Hepatocyte (in vitro differentiated cells): ENCODE results near the gene TMPRSS7. TPM values are rescaled to one million over a fixed set of nuclear protein-coding genes. Genes with fewer than 3 reads are reported as not detected.
"Not testable (repeated sequence)": the region's sequence is repeated elsewhere in the genome, so short reads cannot be mapped to it uniquely, and the experiment has no call there.

Experiments
- DNase-seq: peaks from one replicate; pipeline ENCODE4 v3.0.0-alpha.2; 2016; ENCODE audit warnings: low spot score
- H2AFZ ChIP-seq: fragments of 200-600 bp; sonication (generic); 2 replicates; pipeline ENCODE4 v1.6.0; 2016; ENCODE audit warnings: antibody characterized with exemption, mild to moderate bottlenecking
- H3K27ac ChIP-seq: fragments of 200-600 bp; sonication (generic); 2 replicates; pipeline ENCODE4 v1.5.1; 2016; ENCODE audit warnings: mild to moderate bottlenecking
- H3K27me3 ChIP-seq: fragments of 200-600 bp; sonication (generic); 2 replicates; pipeline ENCODE4 v1.6.1; 2016
- H3K36me3 ChIP-seq: fragments of 200-600 bp; sonication (generic); replicated peaks from 2 replicates; pipeline ENCODE4 v1.5.1; 2016; ENCODE audit warnings: low read depth; ENCODE audit not compliant: insufficient read depth
- H3K4me1 ChIP-seq: fragments of 200-600 bp; sonication (generic); 2 replicates; pipeline ENCODE4 v1.5.1; 2016; ENCODE audit warnings: mild to moderate bottlenecking, moderate library complexity; ENCODE audit not compliant: insufficient read depth
- H3K4me2 ChIP-seq: fragments of 200-600 bp; sonication (generic); 2 replicates; pipeline ENCODE4 v1.6.0; 2016
- H3K4me3 ChIP-seq: fragments of 200-600 bp; sonication (generic); 2 replicates; pipeline ENCODE4 v1.5.1; 2016; ENCODE audit warnings: mild to moderate bottlenecking
- H3K79me2 ChIP-seq: fragments of 200-600 bp; sonication (generic); 2 replicates; pipeline ENCODE4 v1.6.0; 2017; ENCODE audit warnings: mild to moderate bottlenecking
- H3K9me2 ChIP-seq: fragments of 200-600 bp; sonication (generic); replicated peaks from 2 replicates; pipeline ENCODE4 v1.6.0; 2017; ENCODE audit warnings: mild to moderate bottlenecking; ENCODE audit not compliant: insufficient read depth
- H3K9me3 ChIP-seq: fragments of 200-600 bp; sonication (generic); 2 replicates; pipeline ENCODE4 v1.5.1; 2016; ENCODE audit warnings: low read depth, mild to moderate bottlenecking
- H4K20me1 ChIP-seq: fragments of 200-600 bp; sonication (generic); 2 replicates; pipeline ENCODE4 v1.6.0; 2016; ENCODE audit warnings: mild to moderate bottlenecking; ENCODE audit not compliant: insufficient read depth, poor library complexity, severe bottlenecking
- EZH2 ChIP-seq: fragments of 200-600 bp; sonication (generic); IDR thresholded peaks from 2 replicates; pipeline ENCODE4 v1.6.1; 2016; ENCODE audit warnings: antibody characterized with exemption, mild to moderate bottlenecking, borderline replicate concordance
- EZH2phosphoT487 ChIP-seq: fragments of 200-600 bp; sonication (generic); IDR thresholded peaks from one replicate; pipeline ENCODE4 v1.6.1; 2018; ENCODE audit warnings: antibody characterized with exemption, mild to moderate bottlenecking, low read depth, moderate library complexity; ENCODE audit not compliant: unreplicated experiment, severe bottlenecking
- WGBS: methylation state at CpG from one replicate; pipeline ENCODE4 v1.1.6; 2016; ENCODE audit warnings: low lambda C conversion rate; ENCODE audit errors: missing lambda C conversion rate; 5-methylcytosine and 5-hydroxymethylcytosine counted together
- polyA plus RNA-seq: library from polyadenylated mRNA; unstranded; fragments of >200 nt; fragmentation: Nextera tagmentation; extraction: Ambion mirVana; gene quantifications from 2 replicates; pipeline ENCODE4 v1.2.1, GENCODE V29; 2016
- total RNA-seq: library from RNA; depleted of rRNA; stranded (reverse); fragments of >200 nt; gene quantifications from 2 replicates; pipeline ENCODE4 v1.2.3, GENCODE V29; 2014
- TF ChIP-seq, protein P1 (sequence below): fragments of 200-600 bp; sonication (generic); IDR thresholded peaks from 2 replicates; pipeline ENCODE4 v1.5.1; 2016; ENCODE audit warnings: antibody characterized with exemption, mild to moderate bottlenecking; ENCODE audit not compliant: poor library complexity

The TMPRSS7 gene
- total and polyA plus RNA-seq, 2 experiments from 2014 or later = 0.06 TPM; not detected in 1

DNA sequence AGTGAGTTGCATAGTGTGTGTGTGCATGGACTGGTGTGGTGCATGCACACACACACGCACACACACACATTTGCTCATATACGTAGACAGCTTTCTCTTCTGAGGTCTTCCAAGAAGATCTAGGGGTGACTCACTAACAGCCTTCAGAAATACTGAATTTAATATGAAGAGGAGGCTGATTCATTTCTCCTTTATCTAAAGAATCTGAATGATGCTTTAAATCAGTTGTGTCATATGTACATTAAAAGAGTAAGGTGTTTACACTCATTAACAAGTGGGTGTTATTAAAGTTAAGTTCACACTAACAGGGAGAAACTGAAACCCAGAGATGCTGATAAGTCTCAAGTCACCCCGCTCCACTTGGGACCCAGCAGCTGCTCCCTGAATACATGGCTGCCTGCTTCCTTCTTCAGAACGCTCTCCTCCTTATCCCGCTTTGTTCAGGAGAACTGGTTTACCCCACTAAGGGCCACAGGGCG lies 22.0 kb downstream of the TMPRSS7 start:
- peaks cover 3% of the 10 kb centered on the region for H3K4me1 ChIP-seq
- H4K20me1 ChIP-seq = no peaks in the 10 kb centered on the region
- no peaks in the 10 kb centered on the region for H3K27me3 ChIP-seq
- H3K9me2 ChIP-seq = no peaks in the 10 kb centered on the region
- H2AFZ ChIP-seq = no peak overlapping the region
- DNase-seq = no peak
- no peak overlapping the region for H3K4me3 ChIP-seq
- 92% methylated on average over 6 of the region's 6 CpGs for WGBS
- no peak overlapping the region for H3K27ac ChIP-seq
- H3K36me3 ChIP-seq = no peaks in the 10 kb centered on the region
- no peak overlapping the region for H3K4me2 ChIP-seq
- H3K9me3 ChIP-seq = no peaks in the 10 kb centered on the region
- no peaks in the 10 kb centered on the region for H3K79me2 ChIP-seq
- no peak for TF ChIP-seq EZH2
- TF ChIP-seq, protein P1, sequence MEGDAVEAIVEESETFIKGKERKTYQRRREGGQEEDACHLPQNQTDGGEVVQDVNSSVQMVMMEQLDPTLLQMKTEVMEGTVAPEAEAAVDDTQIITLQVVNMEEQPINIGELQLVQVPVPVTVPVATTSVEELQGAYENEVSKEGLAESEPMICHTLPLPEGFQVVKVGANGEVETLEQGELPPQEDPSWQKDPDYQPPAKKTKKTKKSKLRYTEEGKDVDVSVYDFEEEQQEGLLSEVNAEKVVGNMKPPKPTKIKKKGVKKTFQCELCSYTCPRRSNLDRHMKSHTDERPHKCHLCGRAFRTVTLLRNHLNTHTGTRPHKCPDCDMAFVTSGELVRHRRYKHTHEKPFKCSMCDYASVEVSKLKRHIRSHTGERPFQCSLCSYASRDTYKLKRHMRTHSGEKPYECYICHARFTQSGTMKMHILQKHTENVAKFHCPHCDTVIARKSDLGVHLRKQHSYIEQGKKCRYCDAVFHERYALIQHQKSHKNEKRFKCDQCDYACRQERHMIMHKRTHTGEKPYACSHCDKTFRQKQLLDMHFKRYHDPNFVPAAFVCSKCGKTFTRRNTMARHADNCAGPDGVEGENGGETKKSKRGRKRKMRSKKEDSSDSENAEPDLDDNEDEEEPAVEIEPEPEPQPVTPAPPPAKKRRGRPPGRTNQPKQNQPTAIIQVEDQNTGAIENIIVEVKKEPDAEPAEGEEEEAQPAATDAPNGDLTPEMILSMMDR = no peak
- no peak for TF ChIP-seq EZH2phosphoT487

DNA sequence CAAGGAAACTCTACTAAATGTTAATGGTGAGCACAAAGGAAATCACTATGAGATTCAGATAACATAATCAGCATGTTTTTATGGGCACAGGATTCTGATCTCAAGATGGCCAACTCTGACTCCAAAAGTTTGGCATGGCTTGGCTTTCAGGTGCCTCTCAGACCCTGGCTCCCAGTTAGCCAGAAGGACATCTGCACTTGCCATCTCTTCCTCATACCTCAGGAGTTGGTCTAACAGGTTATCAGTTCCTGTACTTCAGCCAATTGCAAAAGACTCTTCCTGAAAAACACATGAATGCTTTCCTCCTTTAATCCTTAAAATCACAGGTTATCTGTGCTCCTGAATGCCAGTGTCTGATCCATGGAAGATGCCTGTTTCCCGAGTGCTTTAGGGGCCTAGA lies 25.0 kb downstream of the TMPRSS7 start:
- Histone ChIP-seq H3K9me2 (no peaks in the 10 kb centered on the region), H2AFZ (no peak overlapping the region), H3K27me3 (no peaks in the 10 kb centered on the region), H3K4me3 (no peak overlapping the region), H3K4me2 (no peak overlapping the region), H3K27ac (no peak overlapping the region), H3K36me3 (no peaks in the 10 kb centered on the region), H3K79me2 (no peaks in the 10 kb centered on the region), H3K4me1 (peaks cover 3% of the 10 kb centered on the region), H4K20me1 (no peaks in the 10 kb centered on the region), H3K9me3 (no peaks in the 10 kb centered on the region)
- WGBS = 74% methylated on average over 1 of the region's 1 CpG
- DNase-seq = no peak
- no peak for TF ChIP-seq EZH2phosphoT487
- TF ChIP-seq, protein P1 = no peak
- no peak for TF ChIP-seq EZH2

DNA sequence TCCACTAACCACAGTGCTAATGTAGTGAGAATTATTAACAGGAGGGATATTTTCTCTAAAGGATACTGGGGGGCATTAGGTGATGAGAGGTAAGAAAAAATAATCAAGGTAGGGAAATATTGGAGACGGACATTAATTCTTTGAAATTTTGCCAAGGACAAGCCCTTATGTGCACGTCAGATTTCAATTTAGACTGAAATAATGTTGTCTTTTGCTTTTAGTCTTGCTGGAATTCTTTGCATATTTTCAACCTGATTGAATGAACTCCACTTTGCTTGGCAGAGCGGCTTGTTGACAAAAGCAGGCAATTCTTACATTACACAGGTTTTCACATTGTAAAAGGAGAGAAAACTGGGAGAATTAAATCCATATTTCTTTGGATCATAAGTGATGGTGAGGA lies 26.6 kb downstream of the TMPRSS7 start:
- H3K4me3 ChIP-seq = no peak overlapping the region
- H3K4me2 ChIP-seq = no peak overlapping the region
- peaks cover 3% of the 10 kb centered on the region for H3K4me1 ChIP-seq
- no peaks in the 10 kb centered on the region for H3K27me3 ChIP-seq
- no peaks in the 10 kb centered on the region for H3K9me2 ChIP-seq
- TF ChIP-seq, protein P1 = no peak
- TF ChIP-seq EZH2 (no peak), EZH2phosphoT487 (no peak)
- no peaks in the 10 kb centered on the region for H3K79me2 ChIP-seq
- H4K20me1 ChIP-seq = no peaks in the 10 kb centered on the region
- no peaks in the 10 kb centered on the region for H3K9me3 ChIP-seq
- H2AFZ ChIP-seq = no peak overlapping the region
- no peak for DNase-seq
- no peaks in the 10 kb centered on the region for H3K36me3 ChIP-seq
- H3K27ac ChIP-seq = no peak overlapping the region
- WGBS = 64% methylated on average over 3 of the region's 3 CpGs

DNA sequence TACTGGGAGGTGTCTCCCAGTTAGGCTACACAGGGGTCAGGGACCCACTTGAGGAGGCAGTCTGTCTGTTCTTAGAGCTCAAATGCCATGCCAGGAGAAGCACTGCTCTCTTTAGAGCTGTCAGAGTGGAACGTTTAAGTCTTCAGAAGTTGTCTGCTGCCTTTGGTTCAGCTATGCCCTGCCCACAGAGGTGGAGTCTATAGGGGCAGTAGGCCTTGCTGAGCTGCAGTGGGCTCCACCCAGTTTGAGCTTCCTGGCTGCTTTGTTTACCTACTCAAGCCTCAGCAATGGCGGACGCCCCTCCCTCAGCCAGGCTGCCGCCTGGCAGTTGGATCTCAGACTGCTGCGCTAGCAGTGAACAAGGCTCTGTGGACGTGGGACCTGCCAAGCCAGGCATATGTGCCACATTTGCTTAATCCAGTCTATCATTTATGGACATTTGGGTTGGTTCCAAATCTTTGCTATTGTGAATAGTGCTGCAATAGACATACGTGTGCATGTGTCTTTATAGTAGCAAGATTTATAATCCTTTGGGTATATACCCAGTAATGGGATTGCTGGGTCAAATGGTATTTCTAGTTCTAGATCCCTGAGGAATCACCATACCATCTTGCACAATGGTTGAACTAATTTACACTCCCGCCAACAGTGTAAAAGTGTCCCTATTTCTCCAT lies 38.0 kb downstream of the TMPRSS7 start:
- not testable (repeated sequence) for H3K27ac ChIP-seq

More for the DNA sequence above, 38.0 kb downstream of the TMPRSS7 start:
- H3K9me2 ChIP-seq, H3K79me2 ChIP-seq, H3K4me3 ChIP-seq, H3K36me3 ChIP-seq, H3K4me2 ChIP-seq, H2AFZ ChIP-seq, H3K9me3 ChIP-seq, H3K27me3 ChIP-seq, H4K20me1 ChIP-seq, H3K4me1 ChIP-seq, DNase-seq: not testable (repeated sequence)
- 93% methylated on average over 8 of the region's 8 CpGs for WGBS
